H9 (cell line): ENCODE measurements around the gene PRDM2. TPM values are rescaled to one million over a fixed set of nuclear protein-coding genes. Genes with fewer than 3 reads are reported as not detected.

Experiments
- DNase-seq: peaks from one replicate; pipeline ENCODE4 v3.0.0-alpha.2; 2017
- H2AFZ ChIP-seq: one replicate; pipeline ENCODE4 v1.6.1; 2013; ENCODE audit warnings: mild to moderate bottlenecking, low read length, control low read depth, moderate library complexity
- H2AK5ac ChIP-seq: 2 replicates; pipeline ENCODE4 v1.6.1; 2013; ENCODE audit warnings: low read length, control low read depth, mixed read lengths; ENCODE audit not compliant: insufficient read length
- H2BK120ac ChIP-seq: one replicate; pipeline ENCODE4 v1.6.1; 2013; ENCODE audit warnings: low read depth, mild to moderate bottlenecking, low read length, control low read depth, inconsistent platforms; ENCODE audit not compliant: poor library complexity, severe bottlenecking
- H2BK12ac ChIP-seq: 2 replicates; pipeline ENCODE4 v1.6.1; 2013; ENCODE audit warnings: low read length, control low read depth, mixed read lengths, low read depth; ENCODE audit not compliant: insufficient read length
- H2BK15ac ChIP-seq: 2 replicates; pipeline ENCODE4 v1.6.1; 2013; ENCODE audit warnings: low read depth, low read length, control low read depth
- H2BK20ac ChIP-seq: one replicate; pipeline ENCODE4 v1.6.1; 2013; ENCODE audit warnings: low read depth, mild to moderate bottlenecking, low read length, control low read depth, inconsistent platforms; ENCODE audit not compliant: poor library complexity, severe bottlenecking
- H2BK5ac ChIP-seq: 2 replicates; pipeline ENCODE4 v1.6.1; 2013; ENCODE audit warnings: low read length, control low read depth, mixed read lengths; ENCODE audit not compliant: insufficient read length
- H3K14ac ChIP-seq: 2 replicates; pipeline ENCODE4 v1.6.1; 2013; ENCODE audit warnings: low read length, control low read depth; ENCODE audit not compliant: insufficient read depth
- H3K18ac ChIP-seq: 2 replicates; pipeline ENCODE4 v1.6.1; 2013; ENCODE audit warnings: low read depth, mild to moderate bottlenecking, mixed read lengths, low read length, control low read depth; ENCODE audit not compliant: insufficient read length
- H3K23ac ChIP-seq: 2 replicates; pipeline ENCODE4 v1.6.1; 2013; ENCODE audit warnings: low read length, control low read depth, mixed read lengths, low read depth; ENCODE audit not compliant: insufficient read length
- H3K23me2 ChIP-seq: 2 replicates; pipeline ENCODE4 v1.6.1; 2013; ENCODE audit warnings: low read depth, mild to moderate bottlenecking, mixed read lengths, low read length, control low read depth; ENCODE audit not compliant: insufficient read length, poor library complexity, severe bottlenecking
- H3K27ac ChIP-seq: 2 replicates; pipeline ENCODE4 v1.5.1; 2013; ENCODE audit warnings: low read length, control low read depth, mixed read lengths, low read depth; ENCODE audit not compliant: insufficient read length
- H3K27me3 ChIP-seq: 2 replicates; pipeline ENCODE4 v1.6.1; 2013; ENCODE audit warnings: low read length, control low read depth, inconsistent platforms; ENCODE audit not compliant: insufficient read depth
- H3K4ac ChIP-seq: 2 replicates; pipeline ENCODE4 v1.6.1; 2013; ENCODE audit warnings: low read depth, mild to moderate bottlenecking, control low read depth, inconsistent platforms, low read length, moderate library complexity
- H3K4me1 ChIP-seq: 2 replicates; pipeline ENCODE4 v1.6.1; 2013; ENCODE audit warnings: low read length, control low read depth, inconsistent platforms; ENCODE audit not compliant: insufficient read depth
- H3K4me2 ChIP-seq: 2 replicates; pipeline ENCODE4 v1.6.1; 2013; ENCODE audit warnings: low read length, control low read depth, mixed read lengths; ENCODE audit not compliant: insufficient read length, insufficient read depth
- H3K56ac ChIP-seq: 2 replicates; pipeline ENCODE4 v1.6.1; 2013; ENCODE audit warnings: low read depth, mild to moderate bottlenecking, mixed read lengths, low read length, control low read depth; ENCODE audit not compliant: insufficient read length
- H3K79me1 ChIP-seq: 2 replicates; pipeline ENCODE4 v1.6.1; 2013; ENCODE audit warnings: low read depth, mild to moderate bottlenecking, moderate library complexity, low read length, control low read depth, inconsistent platforms; ENCODE audit not compliant: insufficient read depth, poor library complexity, severe bottlenecking
- H3K79me2 ChIP-seq: 2 replicates; pipeline ENCODE4 v1.6.1; 2013; ENCODE audit warnings: low read length, control low read depth, inconsistent platforms; ENCODE audit not compliant: insufficient read depth
- H3K9ac ChIP-seq: 2 replicates; pipeline ENCODE4 v1.6.1; 2013; ENCODE audit warnings: low read length, control low read depth, mixed read lengths; ENCODE audit not compliant: insufficient read length; ENCODE audit errors: extremely low read depth
- H3K9me3 ChIP-seq: one replicate; pipeline ENCODE4 v1.6.1; 2013; ENCODE audit warnings: low read depth, low read length, inconsistent platforms; ENCODE audit not compliant: control insufficient read depth
- H3T11ph ChIP-seq: one replicate; pipeline ENCODE4 v1.6.1; 2013; ENCODE audit warnings: mild to moderate bottlenecking, low read length, control low read depth, inconsistent platforms
- H4K20me1 ChIP-seq: one replicate; pipeline ENCODE4 v1.6.1; 2013; ENCODE audit not compliant: control insufficient read depth, insufficient read length, insufficient read depth
- H4K5ac ChIP-seq: 2 replicates; pipeline ENCODE4 v1.6.1; 2013; ENCODE audit warnings: low read depth, mild to moderate bottlenecking, mixed read lengths, low read length, control low read depth; ENCODE audit not compliant: insufficient read length
- H4K8ac ChIP-seq: replicated peaks from 2 replicates; pipeline ENCODE4 v1.6.1; 2013; ENCODE audit warnings: low read length, control low read depth, mixed read lengths, low read depth; ENCODE audit not compliant: insufficient read length
- H4K91ac ChIP-seq: 2 replicates; pipeline ENCODE4 v1.6.1; 2013; ENCODE audit warnings: low read depth, mild to moderate bottlenecking, moderate library complexity, mixed read lengths, low read length, control low read depth; ENCODE audit not compliant: insufficient read length
- H3K27ac Mint-ChIP-seq, 3 experiments: 2 replicates in 2 of 3; 3 replicates in 1 of 3; pipeline ENCODE4 v1.8.0; 2020 to 2021; ENCODE audit warnings: mixed read lengths in 3 of 3, mild to moderate bottlenecking in 1 of 3, moderate library complexity in 1 of 3
- H3K27me3 Mint-ChIP-seq: 2 replicates; pipeline ENCODE4 v1.8.0; 2021; ENCODE audit warnings: low read depth, mild to moderate bottlenecking, moderate library complexity, mixed read lengths
- H3K36me3 Mint-ChIP-seq, 3 experiments: 2 replicates in 2 of 3; 3 replicates in 1 of 3; pipeline ENCODE4 v1.8.0; 2020 to 2021; ENCODE audit warnings: low read depth in 3 of 3, mixed read lengths in 3 of 3; ENCODE audit not compliant: insufficient read depth in 1 of 3
- H3K4me1 Mint-ChIP-seq, 2 experiments: 2 replicates each; pipeline ENCODE4 v1.8.0; 2020; ENCODE audit warnings: mixed read lengths in 2 of 2
- H3K4me3 Mint-ChIP-seq, 2 experiments: 2 replicates in 1 of 2; 3 replicates in 1 of 2; pipeline ENCODE4 v1.8.0; 2020 to 2021; ENCODE audit warnings: mild to moderate bottlenecking in 2 of 2, mixed read lengths in 2 of 2, moderate library complexity in 1 of 2
- H3K9me3 Mint-ChIP-seq, 2 experiments: 2 replicates in 1 of 2; 3 replicates in 1 of 2; pipeline ENCODE4 v1.8.0; 2020; ENCODE audit warnings: mild to moderate bottlenecking in 2 of 2, mixed read lengths in 2 of 2, moderate library complexity in 1 of 2
- WGBS: extraction: QIAGEN DNeasy Blood & Tissue Kit; methylation state at CpG from one replicate; pipeline ENCODE4 v1.1.7; 2013; ENCODE audit warnings: missing lambda C conversion rate, low lambda C conversion rate, mixed read lengths; ENCODE audit not compliant: insufficient read length; ENCODE audit errors: extremely low coverage; 5-methylcytosine and 5-hydroxymethylcytosine counted together
- total RNA-seq: library from RNA; stranded (reverse); gene quantifications from 2 replicates; pipeline ENCODE4 v1.2.1, GENCODE V29; 2021
- TF ChIP-seq, protein P1 (sequence below): fragments of 200-600 bp; sonication (generic); conservative IDR thresholded peaks from 3 replicates; pipeline ENCODE4 v1.8.0; 2021; ENCODE audit warnings: antibody characterized with exemption, mild to moderate bottlenecking

PRDM2 gene
- total RNA-seq, 1 experiment from 2014 or later = 24.5 TPM

DNA sequence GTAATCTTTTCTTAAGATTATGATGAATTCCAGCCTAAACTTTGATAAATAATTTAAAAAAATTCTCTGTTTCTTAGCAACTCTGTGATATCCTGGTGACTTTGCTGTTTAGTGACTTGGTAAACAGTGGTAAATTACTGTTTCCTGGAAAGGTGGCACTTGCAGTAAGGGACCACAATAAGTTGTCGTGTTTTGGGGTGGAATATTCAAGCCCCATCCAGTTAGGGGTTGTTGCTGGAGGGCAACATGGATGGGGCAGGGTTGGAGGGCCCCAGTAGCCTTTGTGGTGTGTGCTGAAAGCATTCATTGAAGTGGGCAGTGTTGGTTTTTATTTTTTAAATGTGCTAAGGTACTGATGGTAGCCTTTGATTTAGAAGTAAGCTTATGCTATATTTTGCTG lies 30.3 kb downstream of the PRDM2 start:
- H3K23me2 ChIP-seq = no peaks in the 10 kb centered on the region
- no peak for DNase-seq
- H2BK120ac ChIP-seq = no peak overlapping the region
- no peak overlapping the region for H3K9ac ChIP-seq
- H4K91ac ChIP-seq = no peak overlapping the region
- H3K27ac ChIP-seq = no peak overlapping the region
- no peaks in the 10 kb centered on the region for H3K9me3 ChIP-seq
- no peak overlapping the region for H3K4me2 ChIP-seq
- no peak overlapping the region for H3K23ac ChIP-seq
- TF ChIP-seq, protein P1, sequence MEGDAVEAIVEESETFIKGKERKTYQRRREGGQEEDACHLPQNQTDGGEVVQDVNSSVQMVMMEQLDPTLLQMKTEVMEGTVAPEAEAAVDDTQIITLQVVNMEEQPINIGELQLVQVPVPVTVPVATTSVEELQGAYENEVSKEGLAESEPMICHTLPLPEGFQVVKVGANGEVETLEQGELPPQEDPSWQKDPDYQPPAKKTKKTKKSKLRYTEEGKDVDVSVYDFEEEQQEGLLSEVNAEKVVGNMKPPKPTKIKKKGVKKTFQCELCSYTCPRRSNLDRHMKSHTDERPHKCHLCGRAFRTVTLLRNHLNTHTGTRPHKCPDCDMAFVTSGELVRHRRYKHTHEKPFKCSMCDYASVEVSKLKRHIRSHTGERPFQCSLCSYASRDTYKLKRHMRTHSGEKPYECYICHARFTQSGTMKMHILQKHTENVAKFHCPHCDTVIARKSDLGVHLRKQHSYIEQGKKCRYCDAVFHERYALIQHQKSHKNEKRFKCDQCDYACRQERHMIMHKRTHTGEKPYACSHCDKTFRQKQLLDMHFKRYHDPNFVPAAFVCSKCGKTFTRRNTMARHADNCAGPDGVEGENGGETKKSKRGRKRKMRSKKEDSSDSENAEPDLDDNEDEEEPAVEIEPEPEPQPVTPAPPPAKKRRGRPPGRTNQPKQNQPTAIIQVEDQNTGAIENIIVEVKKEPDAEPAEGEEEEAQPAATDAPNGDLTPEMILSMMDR = no peak
- H2BK5ac ChIP-seq = no peak overlapping the region
- H3K4me1 Mint-ChIP-seq = no peaks in the 10 kb centered on the region
- no peaks in the 10 kb centered on the region for H3K79me2 ChIP-seq
- H4K8ac ChIP-seq = no peak overlapping the region
- no peak overlapping the region for H3K14ac ChIP-seq
- no peak overlapping the region for H2BK15ac ChIP-seq
- no peak overlapping the region for H3K18ac ChIP-seq
- no peaks in the 10 kb centered on the region for H3K4me1 ChIP-seq
- H3K4ac ChIP-seq = no peak overlapping the region
- H3K4me3 Mint-ChIP-seq = no peak overlapping the region
- no peak overlapping the region for H3T11ph ChIP-seq
- H3K79me1 ChIP-seq = no peaks in the 10 kb centered on the region
- WGBS = no CpG with 5 or more reads among the region's 1 CpG
- H3K27me3 Mint-ChIP-seq = peaks cover 40% of the 10 kb centered on the region
- no peaks in the 10 kb centered on the region for H3K9me3 Mint-ChIP-seq
- no peak overlapping the region for H3K27ac Mint-ChIP-seq
- no peaks in the 10 kb centered on the region for H3K27me3 ChIP-seq
- H2BK20ac ChIP-seq = no peak overlapping the region
- no peak overlapping the region for H2AK5ac ChIP-seq
- H3K56ac ChIP-seq = no peak overlapping the region
- no peak overlapping the region for H4K5ac ChIP-seq
- H4K20me1 ChIP-seq = no peaks in the 10 kb centered on the region
- no peak overlapping the region for H2AFZ ChIP-seq
- H2BK12ac ChIP-seq = no peak overlapping the region
- H3K36me3 Mint-ChIP-seq = no peaks in the 10 kb centered on the region
